Stimulated activated CD8-positive, alpha-beta memory T cell treated with anti-CD3 and anti-CD28 coated beads, Interleukin-2, amount 100 ng/mL, for 1 hour (primary cell): Measurements from ENCODE around the gene ARHGAP28.

ENCODE experiments used
- DNase-seq, 2 donors: peaks; one replicate each; pipeline ENCODE4 v3.0.0-alpha.2; 2020; ENCODE audit warnings: low read depth in 2 of 2

The ARHGAP28 gene

DNA sequence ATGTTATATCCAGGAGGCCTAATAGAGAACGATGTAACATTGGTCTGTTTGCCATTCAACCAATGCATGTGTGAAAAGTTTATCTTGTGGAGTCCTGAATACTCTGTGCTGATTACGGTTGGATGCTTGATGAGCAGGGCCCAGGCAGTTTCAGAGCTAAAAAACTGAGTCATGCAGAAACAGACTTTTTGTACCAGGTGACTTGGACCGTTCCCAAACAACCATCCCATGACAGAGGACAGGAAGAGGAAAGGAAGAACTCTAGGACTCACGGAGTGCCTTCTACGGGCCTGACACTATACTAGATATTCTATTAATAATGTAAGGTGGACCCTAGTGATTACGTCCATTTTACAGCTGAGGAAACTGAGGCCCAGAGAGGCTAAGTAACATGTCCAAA, 142.1 kb downstream of the ARHGAP28 start:
- no peak for DNase-seq

- DNase-seq, result no peak
Measured at GRCh38 chr18:6873040-6873751, 143.7 kb downstream of the ARHGAP28 start.

GRCh38 chr18:6874315-6874714, 144.8 kb downstream of the ARHGAP28 start:
- no peak for DNase-seq

- DNase-seq, result no peak
Measured at GRCh38 chr18:6875749-6876148, 146.2 kb downstream of the ARHGAP28 start.

- no peak for DNase-seq
Measured at GRCh38 chr18:6876641-6877041, 147.1 kb downstream of the ARHGAP28 start.

DNA sequence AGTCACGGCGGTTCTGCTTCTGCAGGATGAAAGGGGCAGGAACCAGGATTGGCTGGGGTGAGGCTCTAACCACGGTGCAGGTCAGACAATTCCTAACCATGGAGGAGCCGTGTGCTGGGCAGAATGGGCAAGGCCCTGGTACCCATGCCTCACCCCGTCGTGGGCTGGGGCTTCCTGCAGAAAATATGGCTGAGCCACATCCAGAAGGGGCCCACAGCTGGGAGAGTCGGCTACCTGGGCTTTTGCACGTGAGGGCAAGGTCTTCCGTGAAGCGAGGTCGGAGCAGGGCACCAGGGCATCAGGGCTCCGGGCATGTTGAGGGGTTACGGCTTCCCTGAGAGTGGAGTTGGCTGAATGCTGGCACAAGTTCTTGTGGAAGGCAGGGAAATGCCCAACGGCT, 147.8 kb downstream of the ARHGAP28 start:
- no peak for DNase-seq

DNA sequence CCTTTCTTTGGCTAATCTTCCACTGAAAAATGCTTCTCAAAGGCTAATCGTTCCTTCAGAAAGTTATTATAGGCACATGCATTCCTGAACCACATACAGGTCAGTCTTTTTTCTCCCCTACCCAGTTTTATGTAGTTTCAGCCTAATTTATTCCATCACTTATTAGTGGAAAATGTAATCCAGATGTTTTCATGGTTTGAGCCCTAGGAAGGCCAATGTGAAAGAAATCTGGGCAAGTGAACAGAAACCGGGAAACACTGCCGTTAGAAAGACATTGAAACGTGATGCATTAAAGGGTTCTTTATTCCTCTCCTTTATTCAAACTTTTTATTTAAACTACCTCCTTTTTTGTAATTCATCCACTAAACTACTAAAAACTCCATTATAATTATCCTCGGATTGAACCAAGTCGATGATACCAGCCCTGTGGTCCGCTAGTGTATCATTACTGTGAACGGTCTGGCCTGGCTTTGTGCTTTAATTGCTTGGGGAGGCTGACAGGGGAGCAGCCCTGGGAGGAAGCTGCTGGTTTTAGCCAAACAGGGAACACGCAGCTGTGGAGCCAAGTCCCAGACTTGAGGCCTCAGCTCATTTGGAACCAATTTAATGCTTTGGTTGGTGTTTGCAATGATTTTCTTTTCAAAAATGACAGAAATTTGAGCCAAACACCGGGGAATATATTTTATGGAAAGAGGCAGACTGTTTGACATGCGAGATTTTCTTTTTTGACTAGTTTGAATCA, 149.2 kb downstream of the ARHGAP28 start:
- DNase-seq, result no peak

GRCh38 chr18:6879508-6880195, 150.1 kb downstream of the ARHGAP28 start:
- DNase-seq, result no peak

DNA sequence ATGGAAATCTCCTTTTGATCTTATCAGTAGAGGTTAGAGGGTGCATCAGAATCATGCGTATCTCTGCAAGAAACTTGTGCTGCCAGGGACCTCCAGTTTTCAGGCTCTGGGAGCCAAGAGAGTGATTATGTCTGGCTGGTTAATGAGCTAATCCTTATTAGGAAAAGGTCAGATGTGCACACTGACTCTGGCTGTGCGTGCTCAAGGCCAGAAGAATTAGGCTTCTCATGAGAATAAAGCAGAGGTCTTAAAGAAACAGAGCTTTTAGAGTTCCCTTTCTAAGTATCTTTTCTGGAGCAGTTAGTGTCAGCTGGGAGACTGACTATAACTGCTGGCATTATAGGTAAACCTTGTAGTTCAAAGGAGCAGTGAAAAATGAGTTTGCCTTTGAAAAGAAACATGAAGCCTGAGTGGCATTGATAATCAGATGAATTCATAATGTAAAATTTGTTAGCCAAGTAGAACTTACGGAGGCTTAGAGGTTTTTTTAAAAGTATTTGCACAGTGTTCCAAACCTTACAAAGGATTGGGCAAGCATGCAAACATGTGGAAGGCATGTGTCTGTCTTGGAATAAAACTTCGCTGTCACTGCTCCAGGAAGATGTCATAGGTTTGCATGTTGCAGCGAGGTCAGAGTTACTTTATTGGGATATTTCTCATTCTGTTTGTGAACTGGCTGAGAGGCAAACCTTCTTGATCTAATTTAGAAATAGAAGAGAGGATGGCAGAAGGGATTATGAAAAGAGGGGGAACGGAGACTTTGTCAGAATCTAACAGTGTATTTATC, 151.7 kb downstream of the ARHGAP28 start:
- no peak for DNase-seq

DNA sequence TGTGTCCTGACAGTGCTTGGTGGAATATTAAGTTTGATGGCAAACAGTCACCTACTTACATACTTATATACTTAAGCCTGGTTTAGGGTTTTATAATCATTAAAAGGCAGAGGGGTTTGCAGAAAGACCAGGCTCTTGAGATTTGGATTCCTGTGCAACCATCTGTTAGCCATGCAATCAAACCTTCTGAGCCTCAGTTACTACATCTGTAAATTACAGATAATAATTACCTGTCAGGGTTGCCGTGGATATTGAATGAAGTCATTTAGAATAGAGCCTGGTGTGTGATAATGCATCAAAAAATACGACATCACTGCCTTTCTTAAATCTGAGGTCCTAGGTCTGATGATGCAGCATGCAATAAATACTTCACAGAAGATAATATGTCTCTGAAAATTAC, 152.9 kb downstream of the ARHGAP28 start:
- DNase-seq, result no peak

GRCh38 chr18:6885006-6885481, 155.5 kb downstream of the ARHGAP28 start:
- no peak for DNase-seq

DNA sequence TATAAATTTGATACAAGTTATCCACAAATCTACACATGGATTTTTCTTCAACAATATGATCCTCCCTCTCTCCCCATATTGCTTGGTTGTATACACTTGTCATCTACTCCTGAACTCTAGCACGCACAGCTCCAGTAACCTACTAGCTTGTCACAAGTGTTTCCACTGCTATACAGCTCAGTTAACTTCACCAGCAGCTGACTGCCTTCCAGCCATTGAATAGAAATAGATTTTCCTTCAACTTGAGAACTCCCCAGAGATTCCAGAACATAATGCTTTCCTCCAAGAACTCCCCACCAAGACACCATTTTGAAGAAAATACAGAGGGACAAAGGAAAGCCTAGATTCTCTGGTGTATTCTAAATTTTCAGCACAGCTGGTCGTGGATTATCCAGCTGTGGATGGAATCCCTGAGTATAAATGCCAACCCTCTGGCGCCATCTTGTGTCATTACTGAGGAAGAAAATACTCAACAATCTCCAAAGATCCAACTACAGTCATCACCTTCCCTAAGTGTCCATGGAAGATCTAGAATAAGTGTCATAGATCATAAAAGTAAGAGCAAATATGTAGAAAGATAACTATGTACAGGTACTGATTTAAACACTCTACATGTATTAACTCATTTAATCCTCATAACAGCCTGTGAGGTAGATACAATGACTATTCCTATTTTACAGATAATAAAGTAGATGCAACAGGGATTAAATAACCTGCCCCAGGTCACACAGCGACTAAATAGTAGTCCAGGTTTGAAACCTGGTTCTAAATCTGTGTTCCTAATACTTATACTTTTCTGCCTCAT, 156.7 kb downstream of the ARHGAP28 start:
- DNase-seq, result no peak

DNA sequence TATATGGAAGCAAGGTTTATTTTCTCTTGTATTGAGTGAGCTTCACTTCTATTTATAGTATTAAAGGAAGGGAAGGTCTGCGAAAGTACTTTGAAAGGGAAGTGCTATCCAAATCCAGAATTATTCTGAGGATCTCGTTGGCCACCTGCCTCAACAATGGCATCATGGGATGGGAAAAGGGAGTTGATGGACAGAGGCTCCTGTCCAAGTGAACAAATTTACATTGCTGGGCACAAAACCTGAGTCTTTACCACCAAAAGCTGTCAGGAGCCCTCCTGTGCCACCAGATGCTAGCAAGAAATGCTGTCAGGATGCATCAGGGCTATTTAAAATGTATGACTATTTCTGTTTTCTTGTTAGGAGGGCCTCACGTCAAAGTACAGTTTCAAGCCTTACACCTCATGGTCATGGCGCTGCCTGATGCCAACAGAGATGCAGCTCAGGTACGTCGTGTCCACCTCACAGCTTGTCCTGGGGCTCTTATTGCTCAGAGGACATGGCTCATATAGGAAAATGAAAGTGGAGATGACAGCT, 157.3 kb downstream of the ARHGAP28 start:
- no peak for DNase-seq

GRCh38 chr18:6891788-6892187, 162.3 kb downstream of the ARHGAP28 start:
- no peak for DNase-seq

GRCh38 chr18:6901286-6901926, 171.9 kb downstream of the ARHGAP28 start:
- no peak for DNase-seq

- DNase-seq, result no peak
Measured at GRCh38 chr18:6917072-6917471, 187.6 kb downstream of the ARHGAP28 start.

- no peak for DNase-seq
Measured at GRCh38 chr18:6920099-6920955, 190.8 kb downstream of the ARHGAP28 start.

- DNase-seq, result no peak
Measured at GRCh38 chr18:6921571-6921970, 192.1 kb downstream of the ARHGAP28 start.

GRCh38 chr18:6923220-6923619, 193.7 kb downstream of the ARHGAP28 start:
- no peak for DNase-seq
